ENCODE data around the gene BCO2. TPM values are rescaled to one million over a fixed set of nuclear protein-coding genes. Genes with fewer than 3 reads are reported as not detected.

Gene BCO2
- total RNA-seq, 3 donors from 2014 or later = 3.7 to 9.8 (median 7.1) TPM

- Histone ChIP-seq H3K9me3 (no peaks in the 10 kb centered on the region), H3K36me3 (ENCODE audit: low read depth) (no peaks in the 10 kb centered on the region), H3K4me1 (ENCODE audit: low read depth) (peaks cover 11% of the 10 kb centered on the region), H3K4me3 (no peak overlapping the region)
- intact Hi-C loops (cut with DNase I, micrococcal nuclease) = no loop called here
- no peak for DNase-seq
- TF ChIP-seq, protein P1, sequence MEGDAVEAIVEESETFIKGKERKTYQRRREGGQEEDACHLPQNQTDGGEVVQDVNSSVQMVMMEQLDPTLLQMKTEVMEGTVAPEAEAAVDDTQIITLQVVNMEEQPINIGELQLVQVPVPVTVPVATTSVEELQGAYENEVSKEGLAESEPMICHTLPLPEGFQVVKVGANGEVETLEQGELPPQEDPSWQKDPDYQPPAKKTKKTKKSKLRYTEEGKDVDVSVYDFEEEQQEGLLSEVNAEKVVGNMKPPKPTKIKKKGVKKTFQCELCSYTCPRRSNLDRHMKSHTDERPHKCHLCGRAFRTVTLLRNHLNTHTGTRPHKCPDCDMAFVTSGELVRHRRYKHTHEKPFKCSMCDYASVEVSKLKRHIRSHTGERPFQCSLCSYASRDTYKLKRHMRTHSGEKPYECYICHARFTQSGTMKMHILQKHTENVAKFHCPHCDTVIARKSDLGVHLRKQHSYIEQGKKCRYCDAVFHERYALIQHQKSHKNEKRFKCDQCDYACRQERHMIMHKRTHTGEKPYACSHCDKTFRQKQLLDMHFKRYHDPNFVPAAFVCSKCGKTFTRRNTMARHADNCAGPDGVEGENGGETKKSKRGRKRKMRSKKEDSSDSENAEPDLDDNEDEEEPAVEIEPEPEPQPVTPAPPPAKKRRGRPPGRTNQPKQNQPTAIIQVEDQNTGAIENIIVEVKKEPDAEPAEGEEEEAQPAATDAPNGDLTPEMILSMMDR (IDR thresholded peaks at IDR 0.05) = no peak
- ATAC-seq = no peak
Observed at GRCh38 chr11:112229159-112229558, 53.8 kb downstream of the BCO2 start.

- ATAC-seq = no peak
- TF ChIP-seq, protein P1 (IDR thresholded peaks at IDR 0.05) = no peak
- Histone ChIP-seq H3K4me3 (no peak overlapping the region), H3K36me3 (ENCODE audit: low read depth) (no peaks in the 10 kb centered on the region), H3K9me3 (no peaks in the 10 kb centered on the region), H3K4me1 (ENCODE audit: low read depth) (peaks cover 11% of the 10 kb centered on the region)
- intact Hi-C loops (cut with DNase I, micrococcal nuclease) = no loop called here
- no peak for DNase-seq
Observed at GRCh38 chr11:112229746-112230433, 54.6 kb downstream of the BCO2 start.

GRCh38 chr11:112231952-112232351 is 56.6 kb downstream of the BCO2 start:
- TF ChIP-seq, protein P1 (IDR thresholded peaks at IDR 0.05) = no peak
- ATAC-seq (no peak), DNase-seq (no peak)
- Histone ChIP-seq H3K4me1 (ENCODE audit: low read depth) (peaks cover 11% of the 10 kb centered on the region), H3K36me3 (ENCODE audit: low read depth) (no peaks in the 10 kb centered on the region), H3K9me3 (no peaks in the 10 kb centered on the region), H3K4me3 (no peak overlapping the region)
- intact Hi-C loops (cut with DNase I, micrococcal nuclease) = no loop called here

DNA sequence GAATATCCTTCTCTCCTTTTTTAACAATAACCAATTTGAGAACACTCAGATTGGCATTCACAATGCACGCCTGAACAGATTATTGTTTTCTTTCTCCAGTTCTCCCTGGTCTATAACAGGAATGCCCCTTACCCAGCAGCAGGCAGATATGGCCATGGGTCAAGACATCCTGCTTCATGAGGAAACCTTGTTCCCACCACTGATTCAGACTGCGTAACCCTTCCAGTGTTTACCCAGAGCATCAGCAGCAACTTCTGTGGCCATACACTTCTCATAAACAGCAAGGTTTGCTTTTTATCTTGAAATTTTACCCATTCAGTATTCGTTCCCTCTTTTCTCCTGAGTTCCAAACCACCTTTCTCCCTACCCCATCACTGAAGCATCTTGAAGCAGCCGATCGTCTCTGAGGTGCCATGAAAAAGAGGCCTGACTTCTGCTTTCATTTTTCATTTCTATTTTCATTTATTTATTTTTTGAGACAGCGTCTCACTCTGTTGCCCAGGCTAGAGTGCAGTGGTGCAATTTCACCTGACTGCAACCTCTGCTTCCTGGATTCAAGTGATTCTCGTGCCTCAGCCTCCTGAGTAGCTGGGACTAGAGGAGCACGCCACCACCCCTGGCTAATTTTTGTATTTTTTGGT is 60.6 kb downstream of the BCO2 start:
- intact Hi-C loops (cut with DNase I, micrococcal nuclease) = no loop called here
- DNase-seq = no peak
- no peaks in the 10 kb centered on the region for H3K36me3 ChIP-seq (ENCODE audit: low read depth)
- H3K4me1 ChIP-seq (ENCODE audit: low read depth) = no peaks in the 10 kb centered on the region
- H3K9me3 ChIP-seq = no peaks in the 10 kb centered on the region
- H3K4me3 ChIP-seq = no peak overlapping the region
- ATAC-seq = no peak
- TF ChIP-seq, protein P1 (IDR thresholded peaks at IDR 0.05) = no peak

GRCh38 chr11:112237451-112237850 is 62.1 kb downstream of the BCO2 start:
- TF ChIP-seq, protein P1 (IDR thresholded peaks at IDR 0.05) = no peak
- Histone ChIP-seq H3K4me1 (ENCODE audit: low read depth) (no peaks in the 10 kb centered on the region), H3K4me3 (no peak overlapping the region), H3K36me3 (ENCODE audit: low read depth) (no peaks in the 10 kb centered on the region), H3K9me3 (no peaks in the 10 kb centered on the region)
- DNase-seq (no peak), ATAC-seq (no peak)
- intact Hi-C loops (cut with DNase I, micrococcal nuclease) = no loop called here

Measured in mucosa of descending colon (tissue), 3 donors.